GM12892 (cell line): ENCODE data around the gene DGKI.

Source experiments
- DNase-seq: peaks from one replicate; pipeline ENCODE4 v3.0.0; 2011; ENCODE audit not compliant: insufficient read length
- FAIRE-seq: peaks from 2 replicates; lab custom pipeline; 2011; peaks lifted over from hg19 to GRCh38; lab: Jason Lieb, UNC
- POLR2A ChIP-seq: IDR thresholded peaks from 2 replicates; pipeline ENCODE4 v1.6.1; 2011; ENCODE audit warnings: low read depth, low read length, control low read depth
- POLR2AphosphoS5 ChIP-seq: IDR thresholded peaks from 2 replicates; pipeline ENCODE4 v1.6.1; 2011; ENCODE audit warnings: low read depth, low read length, control low read depth
- TAF1 ChIP-seq: IDR thresholded peaks from 2 replicates; pipeline ENCODE4 v1.6.1; 2011; ENCODE audit warnings: low read depth, mild to moderate bottlenecking, control low read depth, low read length, borderline replicate concordance

The DGKI gene

DNA sequence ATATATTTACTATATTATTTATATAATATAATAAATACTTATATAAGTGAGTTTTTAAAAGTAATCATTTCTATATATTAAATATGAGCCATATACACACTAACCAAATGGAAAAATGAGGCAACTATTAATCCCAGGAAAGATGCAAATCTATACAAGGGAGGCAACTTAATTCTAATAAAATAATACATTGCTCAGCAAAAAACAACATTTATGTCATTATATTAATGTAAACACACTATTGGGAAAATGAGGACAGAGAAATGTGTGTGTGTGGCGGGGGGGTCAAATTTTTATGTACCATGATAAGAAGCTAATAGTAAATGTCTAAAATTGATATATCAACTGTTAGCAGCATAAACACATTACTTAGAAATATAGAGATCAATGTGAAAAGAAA lies 23.3 kb upstream of the DGKI start:
- DNase-seq (no peak), FAIRE-seq (no peak)

DNA sequence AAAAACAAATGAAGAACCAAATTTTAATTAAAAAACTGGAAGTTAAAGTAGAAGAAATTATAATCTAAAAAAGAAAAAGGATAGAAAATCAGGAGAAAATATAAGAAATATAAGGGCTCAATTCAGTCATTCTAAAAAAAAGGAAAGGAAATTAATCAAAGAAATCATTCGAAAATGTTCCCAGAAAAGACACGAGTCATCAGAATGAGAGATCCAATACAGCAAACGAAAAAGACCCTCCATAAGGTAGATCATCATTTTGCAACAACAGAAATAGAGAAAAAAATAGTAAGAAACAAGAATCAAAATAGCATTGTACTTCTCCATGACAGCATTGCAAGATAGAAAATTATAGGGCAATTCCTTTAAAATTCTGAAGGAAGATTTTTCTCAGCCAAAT lies 22.5 kb upstream of the DGKI start:
- TF ChIP-seq POLR2AphosphoS5: no peak
- no peak for TF ChIP-seq POLR2A
- no peak for TF ChIP-seq TAF1
- no peak for DNase-seq
- FAIRE-seq: no peak

More for the DNA sequence above, 23.3 kb upstream of the DGKI start:
- no peak for TF ChIP-seq TAF1
- TF ChIP-seq POLR2A: no peak
- TF ChIP-seq POLR2AphosphoS5: no peak

DNA sequence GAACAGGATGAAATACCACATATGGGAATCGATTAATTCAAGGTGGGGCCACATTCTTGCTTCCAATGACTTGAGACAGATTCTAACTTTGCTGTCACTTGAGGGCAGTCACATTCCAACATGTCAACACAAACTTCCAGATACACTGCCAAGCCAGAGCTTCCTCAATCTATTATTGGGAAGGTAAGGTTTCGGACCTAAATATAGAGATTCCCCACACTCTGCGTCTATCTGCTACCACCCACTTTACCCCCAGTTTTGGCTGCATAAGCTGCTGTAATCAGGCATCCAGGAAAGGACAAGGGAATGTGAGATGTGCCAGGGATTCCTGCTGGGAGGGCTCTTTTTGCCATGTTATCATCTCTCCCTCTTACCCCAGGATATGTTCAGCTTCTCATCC lies 20.5 kb upstream of the DGKI start:
- DNase-seq: no peak
- no peak for FAIRE-seq

DNA sequence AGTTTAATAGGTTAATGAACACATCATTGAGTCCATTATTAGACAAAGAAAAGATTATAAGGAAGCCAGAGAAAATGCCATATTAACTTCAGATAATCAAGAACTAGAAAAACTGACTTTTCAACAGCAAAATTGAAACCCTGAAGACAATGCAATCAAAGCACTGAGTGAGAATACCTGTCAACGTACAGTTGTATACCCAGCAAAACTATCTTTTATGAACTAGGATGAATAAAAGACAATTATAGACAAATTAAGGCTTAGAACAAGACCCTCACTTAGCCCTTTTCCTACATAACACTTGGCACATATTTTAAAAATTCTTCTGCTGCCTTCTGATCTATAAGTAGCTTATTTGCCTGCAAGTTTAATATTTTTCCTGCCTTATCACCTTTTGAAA lies 19.0 kb upstream of the DGKI start:
- DNase-seq (no peak), FAIRE-seq (no peak)
- TF ChIP-seq POLR2A: no peak
- TF ChIP-seq POLR2AphosphoS5: no peak
- TF ChIP-seq TAF1: no peak

More for the DNA sequence above, 20.5 kb upstream of the DGKI start:
- TF ChIP-seq POLR2AphosphoS5 (no peak), POLR2A (no peak), TAF1 (no peak)

DNA sequence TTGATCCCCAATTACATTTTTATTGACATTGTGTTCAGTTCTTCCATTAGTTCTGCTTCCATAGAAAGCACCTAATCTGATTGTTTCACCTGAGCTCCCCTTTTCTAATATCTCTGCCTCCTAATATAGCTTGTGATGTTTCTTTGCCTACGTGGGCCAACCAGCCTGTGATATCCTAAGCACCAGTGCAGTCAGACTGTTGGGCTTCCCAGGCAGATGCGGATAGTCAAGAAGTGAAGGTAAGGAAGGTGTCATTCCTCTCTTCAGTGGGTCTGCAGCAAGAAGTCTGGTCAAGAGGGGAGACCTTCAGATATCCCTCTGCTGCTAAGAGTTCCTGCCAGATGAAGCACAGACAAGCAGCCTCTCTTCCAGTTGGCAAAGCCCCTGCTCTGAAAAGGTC lies 16.2 kb upstream of the DGKI start:
- FAIRE-seq: no peak
- TF ChIP-seq POLR2A (no peak), POLR2AphosphoS5 (no peak), TAF1 (no peak)
- DNase-seq: no peak

DNA sequence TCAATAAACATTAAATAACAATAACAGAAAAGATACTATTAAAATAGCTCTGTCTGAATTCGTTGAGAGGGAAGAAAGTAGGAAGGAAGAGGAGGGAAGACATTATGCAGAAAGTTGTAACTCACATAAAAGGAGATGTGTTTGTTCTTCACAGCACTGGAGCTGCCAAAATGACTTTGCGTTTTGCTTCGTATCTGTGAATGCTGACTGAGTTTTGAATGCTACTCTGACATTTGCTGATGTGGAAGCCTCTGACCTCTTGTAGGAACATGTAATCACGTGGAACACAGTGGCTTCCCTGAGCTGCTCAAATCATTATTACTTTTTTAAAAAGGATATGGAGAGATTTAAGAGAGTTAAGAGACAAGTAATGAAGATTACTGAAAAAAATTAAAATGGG lies 15.6 kb upstream of the DGKI start:
- TF ChIP-seq TAF1: no peak
- no peak for TF ChIP-seq POLR2A
- TF ChIP-seq POLR2AphosphoS5: no peak
- no peak for FAIRE-seq

DNA sequence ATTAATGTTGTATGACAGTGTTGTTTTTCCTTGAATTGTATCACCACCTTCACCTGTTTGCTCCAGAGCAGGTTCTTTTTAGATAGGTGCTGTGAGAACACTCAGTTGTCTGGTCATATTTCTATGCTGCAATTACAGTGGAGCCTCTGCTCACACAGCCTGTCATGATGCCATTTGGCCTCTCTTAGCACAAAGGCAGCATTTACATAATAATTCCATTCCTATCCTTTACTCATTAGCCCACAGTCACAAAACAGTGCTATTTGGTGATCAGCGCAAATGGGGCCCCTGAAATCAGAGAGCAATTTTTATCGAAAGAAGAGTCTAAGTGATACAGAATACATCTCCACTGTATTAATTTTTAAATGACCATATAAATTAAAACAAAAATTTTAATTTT lies 13.8 kb upstream of the DGKI start:
- TF ChIP-seq POLR2A: no peak
- no peak for TF ChIP-seq POLR2AphosphoS5
- TF ChIP-seq TAF1: no peak
- no peak for FAIRE-seq
- no peak for DNase-seq

More for the DNA sequence above, 15.6 kb upstream of the DGKI start:
- DNase-seq: no peak

DNA sequence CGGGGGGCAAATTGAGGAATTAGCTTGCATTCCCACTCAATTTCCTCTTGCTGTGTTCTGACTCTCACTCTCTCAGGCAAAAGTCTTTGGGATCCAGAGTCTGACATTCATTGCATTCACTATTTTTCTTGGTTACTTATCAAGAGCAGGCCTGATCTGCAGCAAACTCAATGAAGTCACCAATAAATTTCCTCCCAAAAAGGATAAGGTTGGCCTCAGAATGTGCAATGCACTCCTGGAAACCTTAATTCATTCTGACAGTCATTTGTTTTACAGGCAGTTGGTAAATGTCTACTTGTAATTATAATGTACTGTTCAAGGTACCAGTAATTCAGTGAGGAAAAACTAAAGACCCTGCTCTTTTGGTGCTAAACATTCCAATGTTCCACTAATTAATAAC lies 6.3 kb upstream of the DGKI start:
- TF ChIP-seq POLR2A (no peak), POLR2AphosphoS5 (no peak), TAF1 (no peak)
- FAIRE-seq (no peak), DNase-seq (no peak)

DNA sequence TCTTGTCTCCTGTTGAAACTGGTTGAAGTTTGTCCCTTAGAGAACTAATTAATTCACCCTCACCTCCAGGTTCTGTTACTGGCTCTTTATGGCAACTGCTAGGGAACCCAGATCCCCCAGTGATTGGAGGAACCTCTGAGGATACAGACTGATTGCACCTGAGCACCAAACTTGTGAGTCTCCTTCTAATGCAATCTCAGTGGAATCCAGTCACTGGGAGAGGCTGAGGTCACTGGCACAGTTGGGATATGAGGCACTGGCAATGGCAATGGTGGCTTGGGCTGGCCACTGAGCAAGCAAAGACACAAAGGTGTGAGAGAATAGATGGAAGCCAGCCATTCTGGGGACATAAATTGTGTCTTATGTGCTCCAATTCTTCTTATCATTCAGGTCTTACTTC lies 5.3 kb upstream of the DGKI start:
- DNase-seq (no peak), FAIRE-seq (no peak)
- TF ChIP-seq POLR2AphosphoS5 (no peak), TAF1 (no peak), POLR2A (no peak)

DNA sequence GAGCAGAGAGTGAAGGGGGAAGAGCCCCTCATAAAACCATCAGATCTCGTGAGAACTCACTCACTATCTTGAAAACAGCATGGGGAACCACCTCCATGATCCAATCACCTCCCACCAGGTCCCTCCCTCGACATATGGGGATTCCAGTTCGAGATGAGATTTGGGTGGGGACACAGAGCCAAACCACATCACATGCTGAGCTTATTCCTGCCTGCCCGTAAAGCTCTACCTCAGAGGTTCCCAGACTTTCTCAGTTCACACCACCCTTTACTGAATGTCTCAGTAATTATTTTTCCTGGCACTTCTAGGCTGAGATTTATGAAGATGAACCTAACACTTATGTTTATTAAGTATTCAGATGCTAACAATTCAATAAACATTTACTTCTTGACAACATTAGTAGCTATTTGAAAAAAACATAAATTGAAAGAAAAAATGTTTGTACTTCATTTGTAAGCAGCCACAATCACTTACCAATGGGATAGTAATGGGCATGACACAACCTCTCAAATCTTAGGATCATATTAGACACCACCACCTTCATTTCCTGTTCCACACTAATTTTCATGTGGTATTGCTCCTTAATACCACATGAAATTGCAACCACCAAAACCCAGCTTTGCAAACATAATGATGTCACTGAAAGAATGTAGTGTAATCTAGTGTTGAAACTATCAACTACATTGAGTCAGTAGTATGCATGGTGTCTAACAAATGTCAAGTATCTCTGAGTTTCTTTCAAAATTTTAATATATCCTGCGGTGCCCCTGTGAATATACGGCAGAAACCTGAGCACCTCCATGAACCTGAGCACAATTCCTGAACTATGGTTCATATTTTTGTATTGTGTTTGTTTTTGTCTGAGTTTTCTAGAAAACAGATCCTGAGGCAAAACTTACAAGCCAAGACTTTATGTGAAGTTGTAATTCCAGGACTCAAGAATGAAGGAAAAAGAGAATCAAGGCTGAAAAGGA lies 4.5 kb upstream of the DGKI start:
- DNase-seq: no peak
- no peak for TF ChIP-seq TAF1
- TF ChIP-seq POLR2AphosphoS5: no peak
- TF ChIP-seq POLR2A: no peak
- no peak for FAIRE-seq

DNA sequence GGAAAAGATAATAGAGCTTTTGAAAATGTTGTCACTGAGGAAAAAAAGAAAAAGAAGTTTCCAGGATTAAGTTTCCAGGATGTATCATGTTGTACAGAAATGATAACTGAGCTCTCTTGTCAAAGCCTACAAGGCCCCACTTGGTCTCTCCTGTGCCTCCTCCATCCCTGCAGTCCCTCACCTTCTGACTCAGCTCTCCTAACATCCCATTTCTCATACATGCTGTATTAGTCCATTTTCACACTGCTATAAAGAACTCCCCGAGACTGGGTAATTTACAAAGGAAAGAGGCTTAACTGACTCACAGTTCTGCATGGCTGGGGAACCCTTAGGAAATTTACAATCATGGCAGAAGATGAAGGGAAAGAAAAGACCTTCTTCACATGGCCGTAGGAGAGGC lies 3.8 kb upstream of the DGKI start:
- TF ChIP-seq POLR2AphosphoS5 (no peak), TAF1 (no peak), POLR2A (no peak)
- DNase-seq (no peak), FAIRE-seq (no peak)

DNA sequence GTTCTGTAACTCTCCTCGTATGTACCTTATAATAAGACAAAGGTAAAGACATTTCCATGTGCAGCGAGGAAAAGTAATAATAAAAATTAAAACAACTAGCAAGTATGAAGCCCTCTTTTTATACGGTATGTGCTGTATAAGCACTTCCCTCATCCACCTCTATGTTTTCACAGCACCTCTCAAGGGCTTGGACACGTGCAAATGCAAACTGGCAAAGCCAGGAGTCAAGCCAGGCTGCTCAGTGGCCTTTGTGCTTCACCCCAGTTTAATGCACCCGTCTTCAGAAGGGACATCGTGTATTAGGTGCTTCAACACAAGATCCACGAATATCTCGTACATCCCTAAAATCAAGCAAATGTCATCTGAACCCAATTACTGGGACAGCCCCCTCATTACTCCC lies 1.3 kb upstream of the DGKI start:
- DNase-seq: no peak
- no peak for FAIRE-seq
- no peak for TF ChIP-seq TAF1
- no peak for TF ChIP-seq POLR2AphosphoS5
- no peak for TF ChIP-seq POLR2A
